Measurements from ENCODE around the gene FOXN1. TPM values are rescaled to one million over a fixed set of nuclear protein-coding genes. Genes with fewer than 3 reads are reported as not detected.

The FOXN1 gene
- total and polyA plus RNA-seq, 4 donors: not detected

- H3K4me1 ChIP-seq (ENCODE audit: control insufficient read depth in 4 of 4, insufficient read depth in 4 of 4, low read length in 3 of 4): peaks cover 18 to 39% (median 32%) of the 10 kb centered on the region in 4 donors
- DNase-seq (ENCODE audit: low spot score): no peak
Measured at GRCh38 chr17:28573521-28573920, 67.4 kb downstream of the FOXN1 start.

DNA sequence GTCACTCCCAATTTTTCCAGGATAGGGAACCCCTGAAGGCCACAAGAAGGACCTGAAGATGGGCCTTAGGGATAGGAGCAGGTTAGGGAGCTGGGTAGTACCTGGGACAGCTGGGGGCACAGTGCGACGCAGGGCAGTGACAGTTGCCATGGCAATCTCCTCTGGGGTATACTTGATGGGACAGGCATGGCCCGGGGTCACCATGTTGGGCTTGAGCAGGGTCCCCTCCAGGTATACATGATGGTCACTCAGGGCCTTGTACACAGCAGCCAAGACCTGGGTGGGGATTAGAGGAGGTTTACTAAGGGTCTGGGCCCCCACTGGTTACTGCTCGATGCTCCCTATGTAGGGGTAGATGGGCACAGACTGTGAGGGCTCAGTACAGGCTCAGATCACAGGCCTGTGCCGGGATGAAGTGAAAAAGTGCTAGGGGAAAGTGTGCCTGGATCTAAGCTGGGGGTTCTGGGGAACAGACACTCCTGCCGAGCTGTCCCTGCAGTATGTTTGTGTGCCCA is 67.9 kb downstream of the FOXN1 start:
- H3K27ac ChIP-seq (ENCODE audit: low read depth in 1 of 2, low read length in 2 of 2): no peak overlapping the region
- no peak overlapping the region for H3K9ac ChIP-seq (ENCODE audit: low read depth in 1 of 2, low read length in 2 of 2)
- no peaks in the 10 kb centered on the region for H3K27me3 ChIP-seq (ENCODE audit: control insufficient read depth in 4 of 4, insufficient read depth in 4 of 4, low read length in 3 of 4)
- no peaks in the 10 kb centered on the region for H3K9me3 ChIP-seq (ENCODE audit: control insufficient read depth in 4 of 4, low read length in 3 of 4)
- H3K4me1 ChIP-seq (ENCODE audit: control insufficient read depth in 4 of 4, insufficient read depth in 4 of 4, low read length in 3 of 4): peaks cover 18 to 39% (median 32%) of the 10 kb centered on the region in 4 donors
- no peak for DNase-seq (ENCODE audit: low spot score)
- 96% methylated on average over 6 of the region's 6 CpGs for WGBS
- H3K36me3 ChIP-seq (ENCODE audit: control insufficient read depth in 4 of 4, insufficient read depth in 3 of 4, low read depth in 1 of 4, low read length in 3 of 4): peaks cover 0 to 7% (median 2%) of the 10 kb centered on the region in 4 donors
- H3K4me3 ChIP-seq (ENCODE audit: low read depth in 1 of 3, low read length in 3 of 3): no peak overlapping the region
- TF ChIP-seq GABPA (IDR thresholded peaks at IDR 0.05 in 1 of 2, conservative IDR thresholded peaks at IDR 0.05 in 1 of 2) (no peak), RAD21 (IDR thresholded peaks at IDR 0.05) (no peak), YY1 (IDR thresholded peaks at IDR 0.05) (no peak), EGR1 (IDR thresholded peaks at IDR 0.05; ENCODE audit: low read depth in 2 of 2) (no peak), TAF1 (conservative IDR thresholded peaks at IDR 0.05) (no peak), JUND (IDR thresholded peaks at IDR 0.05) (no peak), SP1 (IDR thresholded peaks at IDR 0.05) (no peak), FOXA1 (IDR thresholded peaks at IDR 0.05) (no peak), FOXA2 (IDR thresholded peaks at IDR 0.05) (no peak), CTCF (IDR thresholded peaks at IDR 0.05; ENCODE audit: low read depth, low read length, missing input control) (no peak), NR2F2 (IDR thresholded peaks at IDR 0.05) (no peak), RXRA (IDR thresholded peaks at IDR 0.05) (no peak)
- TF ChIP-seq, protein P1, sequence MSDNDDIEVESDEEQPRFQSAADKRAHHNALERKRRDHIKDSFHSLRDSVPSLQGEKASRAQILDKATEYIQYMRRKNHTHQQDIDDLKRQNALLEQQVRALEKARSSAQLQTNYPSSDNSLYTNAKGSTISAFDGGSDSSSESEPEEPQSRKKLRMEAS (IDR thresholded peaks at IDR 0.05): no peak

More at GRCh38 chr17:28573521-28573920, 67.4 kb downstream of the FOXN1 start:
- TF ChIP-seq ZBTB33 (IDR thresholded peaks at IDR 0.05): no peak
- TF ChIP-seq HNF4G (IDR thresholded peaks at IDR 0.05): no peak
- TF ChIP-seq HNF4A (conservative IDR thresholded peaks at IDR 0.05): no peak
- no peak for TF ChIP-seq CTCF (IDR thresholded peaks at IDR 0.05; ENCODE audit: low read depth, low read length, missing input control)
- no peak for TF ChIP-seq FOXA1 (IDR thresholded peaks at IDR 0.05)
- TF ChIP-seq RXRA (IDR thresholded peaks at IDR 0.05): no peak
- TF ChIP-seq JUND (IDR thresholded peaks at IDR 0.05): no peak
- TF ChIP-seq SP1 (IDR thresholded peaks at IDR 0.05): no peak
- TF ChIP-seq GABPA (IDR thresholded peaks at IDR 0.05 in 1 of 2, conservative IDR thresholded peaks at IDR 0.05 in 1 of 2): no peak
- no peak for TF ChIP-seq RAD21 (IDR thresholded peaks at IDR 0.05)
- no peak for TF ChIP-seq ATF3 (IDR thresholded peaks at IDR 0.05)
- WGBS: 96% methylated on average over 9 of the region's 9 CpGs
- Histone ChIP-seq H3K9ac (ENCODE audit: low read depth in 1 of 2, low read length in 2 of 2) (no peak overlapping the region), H3K27me3 (ENCODE audit: control insufficient read depth in 4 of 4, insufficient read depth in 4 of 4, low read length in 3 of 4) (no peaks in the 10 kb centered on the region), H3K36me3 (ENCODE audit: control insufficient read depth in 4 of 4, insufficient read depth in 3 of 4, low read depth in 1 of 4, low read length in 3 of 4) (peaks cover 0 to 3% (median 1%) of the 10 kb centered on the region in 4 donors), H3K27ac (ENCODE audit: low read depth in 1 of 2, low read length in 2 of 2) (no peak overlapping the region), H3K4me3 (ENCODE audit: low read depth in 1 of 3, low read length in 3 of 3) (no peak overlapping the region), H3K9me3 (ENCODE audit: control insufficient read depth in 4 of 4, low read length in 3 of 4) (no peaks in the 10 kb centered on the region)
